Osteoblast (primary cell): ENCODE data around the gene GP5. TPM values are rescaled to one million over a fixed set of nuclear protein-coding genes. Genes with fewer than 3 reads are reported as not detected.

ENCODE experiments used
- DNase-seq: peaks from one replicate; pipeline ENCODE4 v3.0.0; 2011; ENCODE audit warnings: low spot score, mixed read lengths; ENCODE audit not compliant: insufficient read length; ENCODE audit errors: missing footprints
- H2AFZ ChIP-seq: 2 replicates; pipeline ENCODE4 v1.6.0; 2011; ENCODE audit warnings: mild to moderate bottlenecking, low read length
- H3K27ac ChIP-seq: 2 replicates; pipeline ENCODE4 v1.5.1; 2011; ENCODE audit warnings: mild to moderate bottlenecking, low read depth, low read length, moderate library complexity
- H3K27me3 ChIP-seq: 2 replicates; pipeline ENCODE4 v1.6.0; 2012; ENCODE audit warnings: mild to moderate bottlenecking, control low read depth, inconsistent platforms, low read length, moderate library complexity; ENCODE audit not compliant: insufficient read depth
- H3K36me3 ChIP-seq: 2 replicates; pipeline ENCODE4 v1.5.1; 2011; ENCODE audit warnings: mild to moderate bottlenecking, low read length, control low read depth, moderate library complexity; ENCODE audit not compliant: insufficient read depth
- H3K4me1 ChIP-seq: 2 replicates; pipeline ENCODE4 v1.5.1; 2011; ENCODE audit warnings: mild to moderate bottlenecking, low read length, control low read depth, moderate library complexity; ENCODE audit not compliant: insufficient read depth
- H3K4me2 ChIP-seq: 2 replicates; pipeline ENCODE4 v1.6.0; 2011; ENCODE audit warnings: mild to moderate bottlenecking, low read length; ENCODE audit not compliant: insufficient read depth
- H3K4me3 ChIP-seq: fragments of 200-600 bp; sonication (generic); 3 replicates; pipeline ENCODE4 v1.5.1; 2012; ENCODE audit warnings: mild to moderate bottlenecking, low read length, inconsistent platforms; ENCODE audit not compliant: insufficient read depth
- H3K79me2 ChIP-seq: 2 replicates; pipeline ENCODE4 v1.6.0; 2012; ENCODE audit warnings: mild to moderate bottlenecking, low read length, control low read depth, inconsistent platforms; ENCODE audit not compliant: insufficient read depth
- H3K9me3 ChIP-seq: 2 replicates; pipeline ENCODE4 v1.5.1; 2011; ENCODE audit warnings: low read depth, low read length, control low read depth
- H4K20me1 ChIP-seq: 2 replicates; pipeline ENCODE4 v1.6.0; 2012; ENCODE audit warnings: mild to moderate bottlenecking, low read length, control low read depth; ENCODE audit not compliant: insufficient read depth
- total RNA-seq: library from RNA; depleted of rRNA; stranded (reverse); fragments of >200 nt; gene quantifications from 2 replicates; pipeline ENCODE4 v1.2.3, GENCODE V29; 2012
- TF ChIP-seq, protein P1 (sequence below): IDR thresholded peaks from 2 replicates; pipeline ENCODE4 v1.5.1; 2011; ENCODE audit warnings: mild to moderate bottlenecking, low read depth, low read length, moderate library complexity; ENCODE audit errors: extremely low read depth

Gene GP5
- total RNA-seq, 1 donor = 0.36 TPM

DNA sequence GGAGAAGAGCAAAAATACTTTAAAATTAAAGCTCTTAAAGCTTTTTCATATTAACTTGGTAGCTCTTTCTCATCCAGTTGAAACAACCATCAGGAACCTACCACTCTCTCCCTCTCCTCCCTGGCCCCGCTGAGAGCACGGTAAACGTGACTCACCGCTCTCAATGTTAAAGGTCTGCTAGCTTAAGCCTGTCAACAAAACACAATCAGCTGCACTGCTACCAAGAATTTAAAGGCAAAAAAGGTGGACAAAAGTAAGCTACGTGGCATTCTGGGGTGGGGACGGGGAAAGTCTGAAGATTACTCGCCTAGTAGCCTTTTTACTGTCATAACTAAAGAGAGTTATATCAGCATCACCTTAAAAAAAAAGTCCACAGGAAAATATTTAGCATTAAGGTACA lies 8.4 kb upstream of the GP5 start:
- Histone ChIP-seq H3K27ac (peak overlapping the region; percentile 17), H3K4me2 (no peak overlapping the region), H3K36me3 (peaks cover 76% of the 10 kb centered on the region), H4K20me1 (peaks cover 7% of the 10 kb centered on the region), H3K9me3 (no peaks in the 10 kb centered on the region), H3K4me1 (peaks cover 3% of the 10 kb centered on the region), H3K79me2 (peaks cover 9% of the 10 kb centered on the region), H3K27me3 (no peaks in the 10 kb centered on the region), H3K4me3 (no peak overlapping the region), H2AFZ (no peak overlapping the region)
- TF ChIP-seq, protein P1, sequence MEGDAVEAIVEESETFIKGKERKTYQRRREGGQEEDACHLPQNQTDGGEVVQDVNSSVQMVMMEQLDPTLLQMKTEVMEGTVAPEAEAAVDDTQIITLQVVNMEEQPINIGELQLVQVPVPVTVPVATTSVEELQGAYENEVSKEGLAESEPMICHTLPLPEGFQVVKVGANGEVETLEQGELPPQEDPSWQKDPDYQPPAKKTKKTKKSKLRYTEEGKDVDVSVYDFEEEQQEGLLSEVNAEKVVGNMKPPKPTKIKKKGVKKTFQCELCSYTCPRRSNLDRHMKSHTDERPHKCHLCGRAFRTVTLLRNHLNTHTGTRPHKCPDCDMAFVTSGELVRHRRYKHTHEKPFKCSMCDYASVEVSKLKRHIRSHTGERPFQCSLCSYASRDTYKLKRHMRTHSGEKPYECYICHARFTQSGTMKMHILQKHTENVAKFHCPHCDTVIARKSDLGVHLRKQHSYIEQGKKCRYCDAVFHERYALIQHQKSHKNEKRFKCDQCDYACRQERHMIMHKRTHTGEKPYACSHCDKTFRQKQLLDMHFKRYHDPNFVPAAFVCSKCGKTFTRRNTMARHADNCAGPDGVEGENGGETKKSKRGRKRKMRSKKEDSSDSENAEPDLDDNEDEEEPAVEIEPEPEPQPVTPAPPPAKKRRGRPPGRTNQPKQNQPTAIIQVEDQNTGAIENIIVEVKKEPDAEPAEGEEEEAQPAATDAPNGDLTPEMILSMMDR = no peak
- DNase-seq = no peak

DNA sequence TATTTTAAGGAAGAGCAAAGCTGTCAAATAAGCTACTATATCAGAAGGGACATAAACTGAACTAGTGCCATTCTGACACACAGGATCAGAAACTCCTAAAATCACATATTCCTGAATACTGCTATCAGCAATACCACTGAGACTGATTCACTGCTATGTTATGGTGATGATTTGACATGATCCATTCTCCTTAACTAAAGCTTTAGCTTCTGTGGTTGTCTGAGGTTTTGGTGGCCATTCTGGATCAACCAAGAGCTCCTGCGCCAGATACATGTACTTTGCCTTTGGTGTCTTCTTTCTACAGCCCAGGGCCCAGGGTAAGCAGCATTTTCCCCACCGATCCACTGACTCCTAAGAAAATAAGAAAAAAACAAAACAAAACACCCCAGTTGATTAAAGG lies 6.7 kb upstream of the GP5 start:
- peaks cover 63% of the 10 kb centered on the region for H3K36me3 ChIP-seq
- no peak for DNase-seq
- H3K27me3 ChIP-seq = no peaks in the 10 kb centered on the region

DNA sequence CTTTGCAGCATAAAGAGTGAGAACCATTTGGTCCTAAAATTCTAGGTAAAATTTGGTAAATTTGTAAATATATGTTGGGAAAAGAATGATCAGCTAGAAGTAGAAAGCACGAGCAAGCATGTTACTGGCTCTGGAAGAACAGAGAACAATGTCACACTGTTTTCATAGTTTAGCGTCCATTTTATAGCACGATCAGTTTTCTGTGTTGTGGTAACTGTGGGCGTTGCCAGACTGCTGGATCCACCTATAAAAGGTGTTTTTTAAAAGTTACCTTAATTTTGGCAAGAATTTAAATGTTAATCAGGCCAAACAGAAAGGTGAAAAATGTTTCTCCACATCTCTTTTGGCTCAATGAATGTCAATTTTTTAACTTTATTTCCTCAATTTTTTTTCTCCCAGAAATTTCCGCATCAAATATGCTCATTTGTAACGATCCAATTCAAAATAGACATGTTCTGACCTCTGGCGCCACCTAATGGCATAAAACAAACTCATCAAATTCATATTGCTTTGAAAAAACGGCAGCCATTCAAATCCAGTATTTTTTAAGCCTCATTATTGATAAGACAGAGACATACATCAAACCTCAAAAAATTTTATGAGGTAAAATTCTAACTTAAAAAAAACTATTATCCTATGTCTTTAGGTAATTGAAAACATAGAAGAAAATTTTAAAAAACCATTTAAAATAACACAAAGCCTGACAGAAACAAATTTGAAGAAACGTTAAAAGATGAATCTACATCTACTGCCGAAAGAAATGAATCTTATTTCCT lies 5.5 kb upstream of the GP5 start:
- DNase-seq = no peak
- TF ChIP-seq, protein P1 = peak; percentile 67

More for the DNA sequence above, 6.7 kb upstream of the GP5 start:
- Histone ChIP-seq H3K79me2 (peaks cover 7% of the 10 kb centered on the region), H3K4me1 (no peaks in the 10 kb centered on the region), H4K20me1 (peaks cover 4% of the 10 kb centered on the region), H2AFZ (no peak overlapping the region), H3K27ac (peak overlapping the region; percentile 40), H3K4me3 (no peak overlapping the region), H3K4me2 (no peak overlapping the region), H3K9me3 (no peaks in the 10 kb centered on the region)
- TF ChIP-seq, protein P1 = no peak

DNA sequence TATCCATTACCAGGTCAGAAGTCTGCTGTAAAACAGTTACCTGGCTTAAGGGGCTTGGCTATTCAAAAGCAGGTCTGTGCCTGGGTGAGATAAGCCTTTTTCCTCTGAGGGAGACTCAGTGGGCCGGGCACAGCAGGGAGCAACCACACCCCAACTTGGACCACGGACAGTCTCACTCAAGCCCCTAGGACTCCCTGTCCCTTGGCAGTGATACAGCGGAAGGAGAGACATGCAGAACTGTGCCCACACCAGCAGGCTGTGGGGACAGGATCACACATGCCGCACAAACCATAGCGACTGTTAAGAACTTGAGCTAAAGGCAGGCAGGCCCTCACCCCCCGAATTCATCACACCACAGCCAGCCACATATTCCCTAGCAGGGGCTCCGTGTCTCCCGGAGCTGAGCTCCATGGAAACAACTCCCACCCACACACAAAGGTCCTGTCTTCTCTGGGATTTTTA lies 2.8 kb upstream of the GP5 start:
- peaks cover 35% of the 10 kb centered on the region for H3K36me3 ChIP-seq
- H3K27me3 ChIP-seq = no peaks in the 10 kb centered on the region
- no peaks in the 10 kb centered on the region for H3K79me2 ChIP-seq
- H2AFZ ChIP-seq = no peak overlapping the region
- H3K4me2 ChIP-seq = no peak overlapping the region
- no peak overlapping the region for H3K27ac ChIP-seq
- H4K20me1 ChIP-seq = peaks cover 4% of the 10 kb centered on the region
- no peaks in the 10 kb centered on the region for H3K9me3 ChIP-seq
- peaks cover 3% of the 10 kb centered on the region for H3K4me1 ChIP-seq
- H3K4me3 ChIP-seq = no peak overlapping the region
- TF ChIP-seq, protein P1 = no peak
- no peak for DNase-seq

More for the DNA sequence above, 5.5 kb upstream of the GP5 start:
- Histone ChIP-seq H2AFZ (no peak overlapping the region), H3K4me1 (no peaks in the 10 kb centered on the region), H4K20me1 (peaks cover 4% of the 10 kb centered on the region), H3K4me2 (no peak overlapping the region), H3K36me3 (peaks cover 59% of the 10 kb centered on the region), H3K9me3 (no peaks in the 10 kb centered on the region), H3K27ac (no peak overlapping the region), H3K27me3 (no peaks in the 10 kb centered on the region), H3K79me2 (peaks cover 5% of the 10 kb centered on the region), H3K4me3 (no peak overlapping the region)
